ENCODE measurements around the gene RASAL1. TPM values are rescaled to one million over a fixed set of nuclear protein-coding genes. Genes with fewer than 3 reads are reported as not detected.

The RASAL1 gene
- total RNA-seq, 2 experiments from 2014 or later, result 1.2 to 2.7 TPM

DNA sequence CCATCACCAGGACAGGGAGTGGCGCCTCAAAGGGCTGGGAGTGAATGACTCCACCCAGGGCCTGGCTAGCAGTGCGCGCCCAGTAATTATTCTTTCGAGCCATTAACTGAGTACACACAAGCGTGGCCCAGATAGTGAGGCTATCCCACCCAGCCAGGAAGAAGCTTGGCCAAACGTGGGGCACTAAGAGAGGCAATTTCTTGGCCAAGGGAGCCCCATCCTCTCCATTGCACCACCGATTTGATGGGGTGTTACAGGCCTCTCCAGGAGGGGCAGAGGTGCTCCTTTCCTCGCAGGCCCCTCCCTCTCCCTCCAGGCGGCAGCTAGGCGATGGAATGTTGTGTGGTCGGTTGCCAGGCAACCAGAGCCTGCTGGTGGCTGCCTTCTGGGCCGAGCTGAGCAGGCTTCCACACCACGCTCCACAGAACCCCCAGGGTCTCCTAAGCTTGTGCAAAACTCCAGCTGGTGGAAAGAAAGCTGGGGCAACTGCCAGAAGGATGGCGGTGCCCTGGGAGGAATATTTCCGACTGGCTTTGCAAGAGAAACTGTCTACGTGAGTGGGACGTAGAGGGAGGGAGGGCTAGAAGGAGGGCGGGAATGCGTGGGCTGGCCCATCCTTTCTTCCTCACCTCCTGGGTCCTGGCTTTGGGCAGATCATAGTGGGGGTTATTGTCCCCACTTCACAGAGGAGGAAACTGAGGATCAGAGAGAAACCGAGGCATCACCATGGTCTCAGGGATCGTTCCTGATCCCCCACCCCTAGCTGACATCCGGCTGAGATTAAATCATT lies 14.0 kb upstream of the RASAL1 start, which contains the start of gene CFAP73:
TSS of gene CFAP73 (plus strand) at position 364 of the 790 bp plus-strand sequence. CDS start at position 498, 134 bp downstream.
- Mint-ChIP-seq H3K27ac (no peak within 1 kb of the TSS), H3K36me3 (ENCODE audit: low read depth) (no peaks in the 10 kb centered on the region), H3K27me3 (no peaks in the 10 kb centered on the region), H3K4me1 (ENCODE audit: low read depth) (peaks cover 23% of the 10 kb centered on the region), H3K4me3 (no peak within 1 kb of the TSS), H3K9me3 (peaks cover 4% of the 10 kb centered on the region)
- Histone ChIP-seq H3K4me1 (ENCODE audit: insufficient read depth, low read length) (peaks cover 22% of the 10 kb centered on the region), H3K4me3 (ENCODE audit: low read length) (no peak within 1 kb of the TSS), H3K36me3 (ENCODE audit: insufficient read depth, low read length) (no peaks in the 10 kb centered on the region), H3K27ac (ENCODE audit: low read depth in 1 of 2, low read length in 2 of 2) (no peak within 1 kb of the TSS), H3K27me3 (ENCODE audit: control insufficient read depth in 1 of 2, insufficient read depth in 2 of 2, low read length in 2 of 2) (peaks cover 0 to 2% of the 10 kb centered on the region in 2 experiments), H3K9me3 (ENCODE audit: control insufficient read depth in 1 of 2, insufficient read depth in 1 of 2, low read length in 2 of 2) (peaks cover 0 to 5% of the 10 kb centered on the region in 2 experiments)
- ATAC-seq (ENCODE audit: poor library complexity) (no peak), DNase-seq (peak in 5 of 14 experiments; percentile 14 to 67 (median 35))
- intact Hi-C loops (cut with DNase I, micrococcal nuclease), result loop anchor here (5.0 to 10.0 kb wide), 3 partner anchors 52 to 95 kb away; partner anchors contain the start of gene DTX1 (in 1 of the 2)
- TF ChIP-seq, protein P1, sequence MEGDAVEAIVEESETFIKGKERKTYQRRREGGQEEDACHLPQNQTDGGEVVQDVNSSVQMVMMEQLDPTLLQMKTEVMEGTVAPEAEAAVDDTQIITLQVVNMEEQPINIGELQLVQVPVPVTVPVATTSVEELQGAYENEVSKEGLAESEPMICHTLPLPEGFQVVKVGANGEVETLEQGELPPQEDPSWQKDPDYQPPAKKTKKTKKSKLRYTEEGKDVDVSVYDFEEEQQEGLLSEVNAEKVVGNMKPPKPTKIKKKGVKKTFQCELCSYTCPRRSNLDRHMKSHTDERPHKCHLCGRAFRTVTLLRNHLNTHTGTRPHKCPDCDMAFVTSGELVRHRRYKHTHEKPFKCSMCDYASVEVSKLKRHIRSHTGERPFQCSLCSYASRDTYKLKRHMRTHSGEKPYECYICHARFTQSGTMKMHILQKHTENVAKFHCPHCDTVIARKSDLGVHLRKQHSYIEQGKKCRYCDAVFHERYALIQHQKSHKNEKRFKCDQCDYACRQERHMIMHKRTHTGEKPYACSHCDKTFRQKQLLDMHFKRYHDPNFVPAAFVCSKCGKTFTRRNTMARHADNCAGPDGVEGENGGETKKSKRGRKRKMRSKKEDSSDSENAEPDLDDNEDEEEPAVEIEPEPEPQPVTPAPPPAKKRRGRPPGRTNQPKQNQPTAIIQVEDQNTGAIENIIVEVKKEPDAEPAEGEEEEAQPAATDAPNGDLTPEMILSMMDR (IDR thresholded peaks at IDR 0.05), result no peak
- ChIA-PET POLR2A (no interaction called here), CTCF (no interaction called here)

DNA sequence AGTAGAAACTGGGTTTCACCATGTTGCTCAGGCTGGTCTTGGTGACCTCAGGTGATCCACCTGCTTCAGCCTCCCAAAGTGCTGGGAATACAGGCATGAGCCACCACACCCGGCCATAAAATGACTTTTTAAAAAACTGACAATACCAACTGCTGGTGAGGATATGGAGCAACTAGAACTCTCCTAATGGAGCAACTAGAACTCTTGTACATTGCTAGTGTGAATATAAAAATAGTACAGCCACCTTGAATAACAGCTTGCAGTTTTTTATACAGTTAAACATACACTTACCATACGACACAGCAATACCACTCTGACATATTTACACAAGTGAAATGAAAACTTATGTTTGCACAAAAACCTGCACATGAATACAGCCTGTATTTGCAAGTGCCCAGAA lies 11.4 kb upstream of the RASAL1 start:
- POLR2A ChIA-PET, result no interaction called here
- TF ChIP-seq, protein P1 (IDR thresholded peaks at IDR 0.05), result no peak
- Histone ChIP-seq H3K27me3 (ENCODE audit: control insufficient read depth in 1 of 2, insufficient read depth in 2 of 2, low read length in 2 of 2) (peaks cover 0 to 2% of the 10 kb centered on the region in 2 experiments), H3K4me1 (ENCODE audit: insufficient read depth, low read length) (peaks cover 2% of the 10 kb centered on the region), H3K36me3 (ENCODE audit: insufficient read depth, low read length) (no peaks in the 10 kb centered on the region), H3K4me3 (ENCODE audit: low read length) (no peak overlapping the region), H3K27ac (ENCODE audit: low read depth in 1 of 2, low read length in 2 of 2) (no peak overlapping the region), H3K9me3 (ENCODE audit: control insufficient read depth in 1 of 2, insufficient read depth in 1 of 2, low read length in 2 of 2) (peaks cover 0 to 5% of the 10 kb centered on the region in 2 experiments)
- DNase-seq, result no peak
- ATAC-seq (ENCODE audit: poor library complexity), result no peak
- Mint-ChIP-seq H3K27me3 (no peaks in the 10 kb centered on the region), H3K4me3 (no peak overlapping the region), H3K36me3 (ENCODE audit: low read depth) (no peaks in the 10 kb centered on the region), H3K27ac (no peak overlapping the region), H3K9me3 (peaks cover 4% of the 10 kb centered on the region), H3K4me1 (ENCODE audit: low read depth) (peaks cover 2% of the 10 kb centered on the region)
- intact Hi-C loops (cut with DNase I, micrococcal nuclease), result no loop called here
- CTCF ChIA-PET, result no interaction called here

DNA sequence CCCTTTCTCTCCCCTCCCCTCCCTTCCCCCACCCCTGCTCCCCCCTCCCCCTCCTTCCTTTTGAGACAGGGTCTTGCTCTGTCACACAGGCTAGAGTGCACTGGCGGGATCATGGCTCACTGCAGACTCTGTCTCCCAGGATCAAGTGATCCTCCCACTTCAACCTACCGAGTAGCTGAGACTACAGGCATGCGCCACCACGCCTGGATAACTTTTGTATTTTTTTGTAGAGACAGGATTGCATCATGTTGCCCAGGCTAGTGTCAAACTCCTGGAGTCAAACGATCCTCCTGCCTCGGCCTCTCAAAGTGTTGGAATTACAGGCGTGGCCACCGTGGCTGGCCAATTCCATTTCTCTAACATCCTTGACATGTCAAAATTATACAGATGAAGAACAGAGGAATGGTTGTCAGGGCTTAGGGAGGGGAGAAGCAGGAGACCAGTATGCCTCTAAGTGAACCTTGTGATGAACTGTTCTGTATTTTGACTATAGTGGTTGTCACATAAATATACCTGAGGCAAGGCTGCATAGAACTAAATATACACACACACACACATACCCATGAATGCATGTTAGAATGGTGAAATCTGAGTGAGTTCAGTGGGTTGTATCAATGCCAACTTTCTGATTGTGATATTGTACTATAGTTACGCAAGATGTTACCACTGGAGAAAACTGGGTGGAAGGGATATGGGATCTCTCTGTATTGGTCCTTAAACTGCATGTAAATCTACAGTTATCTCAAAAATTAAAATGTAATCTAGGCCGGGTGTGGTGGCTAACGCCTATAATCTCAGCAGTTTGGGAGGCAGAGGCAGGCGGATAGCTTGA lies 10.4 kb upstream of the RASAL1 start:
- peaks cover 4% of the 10 kb centered on the region for H3K4me1 ChIP-seq (ENCODE audit: insufficient read depth, low read length)
- DNase-seq (no peak), ATAC-seq (ENCODE audit: poor library complexity) (no peak)
- peaks cover 0 to 5% of the 10 kb centered on the region in 2 experiments for H3K9me3 ChIP-seq (ENCODE audit: control insufficient read depth in 1 of 2, insufficient read depth in 1 of 2, low read length in 2 of 2)
- H3K27ac Mint-ChIP-seq, result no peak overlapping the region
- ChIA-PET CTCF (no interaction called here), POLR2A (no interaction called here)
- no peaks in the 10 kb centered on the region for H3K36me3 ChIP-seq (ENCODE audit: insufficient read depth, low read length)
- TF ChIP-seq, protein P1 (IDR thresholded peaks at IDR 0.05), result no peak
- no peaks in the 10 kb centered on the region for H3K36me3 Mint-ChIP-seq (ENCODE audit: low read depth)
- peaks cover 4% of the 10 kb centered on the region for H3K9me3 Mint-ChIP-seq
- H3K4me1 Mint-ChIP-seq (ENCODE audit: low read depth), result no peaks in the 10 kb centered on the region
- no peaks in the 10 kb centered on the region for H3K27me3 Mint-ChIP-seq
- peaks cover 0 to 2% of the 10 kb centered on the region in 2 experiments for H3K27me3 ChIP-seq (ENCODE audit: control insufficient read depth in 1 of 2, insufficient read depth in 2 of 2, low read length in 2 of 2)
- intact Hi-C loops (cut with DNase I, micrococcal nuclease), result no loop called here
- no peak overlapping the region for H3K4me3 ChIP-seq (ENCODE audit: low read length)
- no peak overlapping the region for H3K27ac ChIP-seq (ENCODE audit: low read depth in 1 of 2, low read length in 2 of 2)
- no peak overlapping the region for H3K4me3 Mint-ChIP-seq

All from CD4-positive, alpha-beta T cell (primary cell).